Activated CD4-positive, CD25-positive, alpha-beta regulatory T cell treated with anti-CD3 and anti-CD28 coated beads, Interleukin-2, amount 50 U/mL, for 72 hours (primary cell): ENCODE measurements around the gene FBLN7.
"Not testable (repeated sequence)": the region's sequence is repeated elsewhere in the genome, so short reads cannot be mapped to it uniquely, and the experiment has no call there.

Experiments used
- DNase-seq: peaks from one replicate; pipeline ENCODE4 v3.0.0; 2021

Gene FBLN7

GRCh38 chr2:112138159-112139032 is at the start of gene FBLN7:
Gene FBLN7 (plus strand): TSS chr2:112138385. CDS start chr2:112138656, 271 bp downstream.
- no peak for DNase-seq

DNA sequence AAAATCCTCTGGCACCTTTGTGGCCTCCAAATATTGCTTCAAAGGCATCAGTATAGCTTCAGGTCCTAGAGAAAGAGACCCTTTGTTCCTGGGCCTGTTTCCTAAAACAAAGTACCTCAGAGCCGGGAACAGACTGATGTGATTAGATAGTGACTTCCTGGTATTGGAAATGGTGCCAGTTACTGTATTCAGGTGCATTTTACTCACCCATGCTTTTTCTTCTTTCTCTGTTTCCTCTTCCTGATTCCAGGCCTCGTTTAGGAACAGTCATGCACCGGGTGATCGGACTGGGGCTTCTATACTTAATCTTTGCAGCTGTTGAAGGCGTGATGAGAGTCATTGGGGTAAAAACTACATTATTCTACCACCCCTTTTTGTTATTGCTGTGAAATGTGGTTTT is 48.8 kb upstream of the FBLN7 start:
- DNase-seq, result no peak

GRCh38 chr2:112092286-112093041 is 45.7 kb upstream of the FBLN7 start:
- DNase-seq, result no peak

DNA sequence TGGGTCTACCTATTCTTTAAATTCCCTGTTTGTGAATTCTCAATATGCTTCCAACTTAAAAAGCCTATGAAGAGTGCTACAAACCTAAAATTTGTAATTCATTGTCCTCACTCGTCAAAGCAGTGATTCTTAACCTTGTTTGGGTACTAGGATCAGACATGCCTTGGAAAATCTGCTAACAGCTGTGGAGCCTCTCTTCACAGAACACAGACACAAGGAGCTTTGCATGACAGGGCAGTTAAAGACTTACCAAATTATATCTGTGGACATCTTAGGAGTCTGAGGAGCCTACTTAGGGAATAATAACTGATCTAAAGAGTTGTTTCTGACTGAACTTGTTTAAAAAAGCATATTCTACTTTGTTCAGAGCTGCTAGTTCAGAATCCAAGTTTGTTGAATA is 45.0 kb upstream of the FBLN7 start:
- no peak for DNase-seq

GRCh38 chr2:112095681-112096080 is 42.5 kb upstream of the FBLN7 start:
- no peak for DNase-seq

DNA sequence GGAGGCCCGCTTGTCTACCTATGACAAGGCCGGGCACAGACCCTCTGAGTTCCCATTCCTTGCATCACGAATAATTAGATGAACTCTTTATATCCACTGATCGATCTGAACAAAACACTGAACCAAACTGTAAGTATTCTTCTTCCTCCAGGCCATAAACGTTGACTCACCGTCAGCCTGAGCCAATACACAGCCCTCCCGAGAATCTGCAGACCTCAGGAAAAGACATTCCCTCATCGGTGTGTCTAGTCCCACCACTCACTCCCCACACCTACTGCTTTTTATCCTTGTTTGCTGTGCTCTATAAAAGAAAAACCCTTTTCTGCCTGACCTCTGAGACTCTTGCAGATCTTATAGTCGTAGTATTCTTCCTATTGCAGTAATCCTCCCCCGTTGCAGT is 42.1 kb upstream of the FBLN7 start:
- DNase-seq, result no peak

DNA sequence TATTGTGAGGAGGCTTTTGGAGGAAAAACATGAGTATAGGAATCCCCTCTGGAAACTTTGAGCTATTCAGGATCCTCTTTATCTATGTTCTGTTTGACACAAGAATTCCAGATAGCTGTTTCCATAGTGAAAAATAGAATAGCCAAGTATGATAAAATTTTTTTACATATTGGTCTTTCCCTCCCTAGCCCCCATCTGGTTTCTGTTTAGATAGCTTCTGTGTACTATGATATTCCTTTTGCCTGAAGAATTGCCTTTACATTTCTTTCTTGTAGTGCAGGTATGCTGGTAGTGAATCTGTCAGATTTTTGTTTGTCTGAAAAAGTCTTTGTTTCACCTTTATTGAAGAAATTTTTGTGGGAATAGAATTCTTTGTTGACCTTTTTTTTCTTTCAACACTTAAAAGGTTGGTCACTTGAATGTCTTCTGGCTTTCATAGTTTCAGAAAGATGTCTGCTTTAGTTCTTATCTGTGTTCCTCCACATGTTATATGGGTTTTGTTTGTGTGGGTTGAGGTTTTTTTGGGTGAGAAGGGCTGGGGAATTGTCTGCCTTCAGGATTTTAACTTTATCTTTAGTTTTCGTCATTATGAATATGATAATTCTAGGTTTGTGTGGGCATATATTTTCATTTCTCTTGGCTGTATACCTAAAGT is 29.9 kb upstream of the FBLN7 start:
- DNase-seq, result no peak

GRCh38 chr2:112109278-112109677 is 28.9 kb upstream of the FBLN7 start:
- DNase-seq, result no peak

GRCh38 chr2:112110966-112111365 is 27.2 kb upstream of the FBLN7 start:
- no peak for DNase-seq

DNA sequence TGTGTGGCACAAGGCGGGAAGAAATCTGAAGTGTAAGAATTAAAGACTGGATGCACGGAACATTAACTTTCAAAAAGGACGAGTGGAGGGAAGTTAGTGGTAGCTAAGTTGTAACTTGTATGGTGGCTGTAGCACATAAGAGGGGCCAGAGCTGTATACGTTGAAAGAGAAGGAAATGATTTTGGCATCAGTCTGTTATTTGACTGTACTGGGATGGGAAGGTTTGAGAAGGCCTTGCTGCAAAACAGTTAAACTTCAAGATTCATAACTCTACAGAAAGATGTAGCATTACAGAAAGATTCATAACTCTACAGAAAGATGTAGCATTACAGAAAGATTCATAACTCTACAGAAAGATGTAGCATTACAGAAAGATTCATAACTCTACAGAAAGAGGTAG is 24.8 kb upstream of the FBLN7 start:
- DNase-seq, result not testable (repeated sequence)

GRCh38 chr2:112118148-112118547 is 20.0 kb upstream of the FBLN7 start:
- no peak for DNase-seq

DNA sequence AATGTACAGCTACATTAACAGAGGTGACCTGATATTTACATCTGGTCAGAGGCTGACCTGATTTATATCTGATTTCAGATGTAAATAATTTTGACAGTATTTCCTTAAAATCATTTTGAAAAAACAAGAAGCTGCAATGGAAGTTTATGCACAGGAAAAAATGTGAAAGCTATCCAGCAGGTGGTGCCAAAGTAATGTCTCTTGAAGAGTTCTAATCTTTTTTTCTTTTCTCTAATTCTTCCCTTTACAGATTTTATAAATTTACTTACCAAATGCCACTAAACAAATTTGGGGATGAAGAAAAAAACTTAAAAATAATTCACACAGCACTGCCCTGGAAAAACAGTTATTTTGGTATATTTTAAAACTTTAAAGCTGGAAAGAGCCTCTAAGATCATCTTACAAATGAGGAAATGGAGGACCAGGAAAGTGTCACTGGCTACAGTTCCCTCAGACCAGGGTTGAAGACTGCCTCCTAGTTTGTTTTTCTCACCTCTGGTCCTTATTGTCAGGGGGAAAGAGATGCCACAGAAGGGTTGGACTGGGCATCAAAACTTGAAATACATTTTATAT is 16.4 kb upstream of the FBLN7 start:
- no peak for DNase-seq

DNA sequence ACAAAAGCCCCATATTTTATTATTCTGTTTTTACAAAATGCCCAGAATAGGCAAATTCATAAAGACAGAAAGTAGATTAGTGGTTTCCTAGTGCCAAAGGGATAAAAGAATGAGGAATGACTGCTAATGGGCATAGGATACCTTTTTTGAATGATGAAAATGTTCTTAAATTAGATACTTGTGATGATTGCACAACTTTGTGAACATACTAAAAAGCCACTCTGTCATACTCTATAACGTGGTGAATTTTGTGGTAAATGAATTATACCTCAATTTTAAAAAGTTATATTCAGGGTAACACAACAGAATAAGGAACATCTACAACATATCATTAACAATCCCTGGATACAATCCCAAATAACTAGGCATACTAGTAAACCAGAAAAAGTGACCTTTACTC is 9.1 kb upstream of the FBLN7 start:
- no peak for DNase-seq

GRCh38 chr2:112133344-112133743 is 4.8 kb upstream of the FBLN7 start:
- DNase-seq, result no peak

DNA sequence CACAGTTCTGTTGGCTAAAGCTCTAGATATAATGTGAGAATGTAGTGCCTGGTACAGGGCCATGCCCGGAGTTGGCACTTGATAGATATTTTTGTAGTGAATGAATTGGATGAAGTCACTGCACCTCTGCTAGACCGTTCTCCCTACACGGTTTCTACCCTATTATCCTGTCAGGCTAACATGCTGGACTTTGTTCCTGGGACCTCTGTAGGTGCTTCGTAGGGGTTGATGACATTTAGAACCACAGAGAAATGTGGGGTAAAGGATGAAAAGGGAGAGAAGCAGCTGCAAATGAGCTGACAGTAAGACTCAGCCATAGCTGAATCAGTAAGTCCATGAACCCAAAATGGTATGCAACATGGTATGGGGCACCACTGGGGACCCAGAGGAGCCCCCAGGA is 4.1 kb upstream of the FBLN7 start:
- no peak for DNase-seq

DNA sequence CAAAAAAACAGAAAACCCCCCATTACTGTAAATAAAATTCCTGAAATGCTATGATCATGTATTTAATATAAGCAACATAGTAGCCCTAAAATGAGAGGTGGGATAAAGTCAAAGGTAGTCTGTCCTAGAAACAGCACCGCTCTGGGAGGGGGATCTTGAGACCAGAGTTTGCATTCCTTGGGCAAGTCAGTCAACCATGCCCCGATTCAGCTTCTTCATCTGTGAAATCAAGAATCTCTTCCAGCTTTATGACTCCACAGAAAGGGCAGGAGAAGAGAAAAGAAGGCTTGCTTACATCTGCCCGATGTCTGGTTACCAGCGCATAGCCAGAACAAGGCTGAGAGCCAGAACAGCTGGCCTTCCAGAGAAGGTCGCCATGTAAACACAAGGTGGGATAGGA is 2.1 kb upstream of the FBLN7 start:
- no peak for DNase-seq

GRCh38 chr2:112137516-112138158 is 548 bp upstream of the FBLN7 start:
- DNase-seq, result no peak

GRCh38 chr2:112139033-112139614 is 939 bp downstream of the FBLN7 start:
- DNase-seq, result not testable (repeated sequence)

DNA sequence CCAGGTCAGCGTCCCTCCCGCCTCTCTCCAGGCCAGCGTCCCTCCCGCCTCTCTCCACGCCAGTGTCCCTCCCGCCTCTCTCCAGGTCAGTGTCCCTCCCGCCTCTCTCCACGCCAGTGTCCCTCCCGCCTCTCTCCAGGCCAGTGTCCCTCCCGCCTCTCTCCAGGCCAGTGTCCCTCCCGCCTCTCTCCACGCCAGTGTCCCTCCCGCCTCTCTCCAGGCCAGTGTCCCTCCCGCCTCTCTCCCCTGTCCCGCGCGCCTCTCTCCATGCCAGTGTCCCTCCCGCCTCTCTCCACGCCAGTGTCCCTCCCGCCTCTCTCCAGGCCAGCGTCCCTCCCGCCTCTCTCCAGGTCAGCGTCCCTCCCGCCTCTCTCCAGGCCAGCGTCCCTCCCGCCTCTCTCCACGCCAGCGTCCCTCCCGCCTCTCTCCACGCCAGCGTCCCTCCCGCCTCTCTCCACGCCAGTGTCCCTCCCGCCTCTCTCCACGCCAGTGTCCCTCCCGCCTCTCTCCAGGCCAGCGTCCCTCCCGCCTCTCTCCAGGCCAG is 1.5 kb downstream of the FBLN7 start:
- DNase-seq, result not testable (repeated sequence)

GRCh38 chr2:112140205-112140802 is 2.1 kb downstream of the FBLN7 start:
- no peak for DNase-seq

DNA sequence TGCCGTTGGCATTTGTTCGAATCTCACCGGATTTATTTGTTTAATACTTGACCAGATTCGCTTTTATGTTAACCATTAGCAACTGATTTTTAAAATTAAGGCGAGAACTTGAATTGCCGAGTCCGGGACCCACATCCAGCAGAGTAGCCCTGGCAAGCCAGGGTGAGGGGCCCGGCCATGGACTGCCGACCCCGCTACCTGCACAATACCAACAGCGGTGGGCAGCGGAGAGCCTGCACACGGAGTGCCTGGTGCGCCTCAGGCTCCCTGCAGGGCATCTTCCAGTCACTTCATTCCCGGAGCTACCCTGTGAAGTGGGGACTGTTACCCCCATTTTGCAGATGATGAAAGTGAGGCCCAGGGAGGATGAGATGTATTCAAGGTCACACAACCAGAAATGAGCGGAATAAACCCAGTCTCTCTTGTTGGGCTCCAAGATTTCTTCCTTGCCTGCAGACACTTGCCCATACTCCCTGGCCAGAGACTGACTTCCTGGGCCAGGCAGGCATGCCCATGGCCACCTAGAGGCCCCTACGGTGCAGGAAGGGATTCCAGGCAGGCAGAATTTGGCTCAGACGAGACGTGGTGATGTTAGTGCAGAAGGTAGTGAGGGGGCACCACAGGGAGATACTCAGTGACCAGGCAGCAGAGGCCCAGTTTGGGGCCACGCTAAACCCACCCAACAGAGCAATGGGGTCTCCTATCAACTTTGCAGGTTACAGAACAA is 2.9 kb downstream of the FBLN7 start:
- DNase-seq, result no peak
